Occipital lobe (tissue), 2 donors: ENCODE data around the gene SPATS1. TPM values are rescaled to one million over a fixed set of nuclear protein-coding genes. Genes with fewer than 3 reads are reported as not detected.

ENCODE experiments used
- DNase-seq: peaks from one replicate; lab custom pipeline; 2025; lab: John Stamatoyannopoulos, UW
- total RNA-seq: library from RNA; depleted of rRNA; stranded (reverse); fragments of >200 nt; gene quantifications from one replicate; pipeline ENCODE4 v1.2.3, GENCODE V29; 2014

The SPATS1 gene
- total RNA-seq, 1 donor from 2014 or later = 0.62 TPM

- peak; percentile 96 for DNase-seq
These were observed 45.1 kb downstream of the SPATS1 start, which contains the start of gene CDC5L for GRCh38 chr6:44387346-44388134. TSS of gene CDC5L (plus strand) at chr6:44387706. CDS start at chr6:44387824, 118 bp downstream.

DNA sequence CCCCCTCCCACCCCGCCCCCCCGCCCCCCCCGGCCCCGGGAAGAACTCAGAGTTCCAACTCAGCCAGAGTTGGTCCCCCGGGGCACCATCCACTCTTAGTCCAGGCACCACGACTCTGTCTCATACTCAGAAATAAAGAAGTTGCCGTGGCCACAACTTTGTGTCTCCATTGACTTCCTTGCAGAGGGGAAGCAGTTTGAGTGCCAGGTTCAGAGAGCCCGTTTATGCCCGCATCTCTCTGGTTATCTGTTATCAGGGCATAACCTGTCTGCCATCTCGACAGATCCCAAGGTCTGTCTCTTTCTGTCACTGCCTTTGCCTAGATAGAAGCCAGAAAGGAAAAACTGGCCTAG is 45.7 kb downstream of the SPATS1 start:
- DNase-seq = no peak

- no peak for DNase-seq
These were observed 46.4 kb downstream of the SPATS1 start for GRCh38 chr6:44388887-44389286.

DNA sequence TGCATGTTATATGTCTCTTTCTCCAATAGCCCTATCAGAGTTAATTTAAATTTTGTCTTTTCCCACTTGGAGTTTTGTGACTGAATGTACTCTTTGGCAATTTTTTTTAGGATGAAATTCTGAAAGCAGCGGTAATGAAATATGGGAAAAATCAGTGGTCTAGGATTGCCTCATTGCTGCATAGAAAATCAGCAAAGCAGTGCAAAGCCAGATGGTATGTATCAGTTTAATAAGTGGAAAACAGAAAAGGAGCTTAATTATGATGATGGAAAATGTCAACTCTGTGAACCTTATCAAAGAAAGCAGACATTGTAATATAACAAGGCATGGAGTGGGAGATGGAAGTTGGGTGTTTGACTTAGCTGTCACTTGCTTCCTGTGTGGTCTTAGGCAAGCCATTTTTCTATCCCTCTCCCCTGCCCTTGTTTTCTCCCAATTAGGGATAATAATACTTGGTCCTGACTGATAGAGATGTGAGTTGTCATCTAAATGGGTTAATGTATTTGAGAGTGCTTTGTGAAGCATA is 47.8 kb downstream of the SPATS1 start:
- DNase-seq = no peak

Other genes starting within 250 kb of the SPATS1 start
- gene MRPL14, start 215.2 kb upstream of the SPATS1 start, total RNA-seq = 34.6 TPM
- 41.3 TPM for gene TMEM63B, start 215.1 kb upstream of the SPATS1 start, total RNA-seq
- not detected for gene CAPN11, start 183.8 kb upstream of the SPATS1 start, total RNA-seq
- not detected for gene MYMX, start 125.7 kb upstream of the SPATS1 start, total RNA-seq
- 5.5 TPM for gene SLC29A1, start 119.1 kb upstream of the SPATS1 start, total RNA-seq
- gene HSP90AB1, start 95.5 kb upstream of the SPATS1 start, total RNA-seq = 440 TPM
- 33.1 TPM for gene SLC35B2, start 85.1 kb upstream of the SPATS1 start, total RNA-seq
- gene NFKBIE, start 77.1 kb upstream of the SPATS1 start, total RNA-seq = 7.8 TPM
- 53.5 TPM for gene TMEM151B, start 72.2 kb upstream of the SPATS1 start, total RNA-seq
- gene AARS2, start 29.3 kb upstream of the SPATS1 start, total RNA-seq = 14.5 TPM
- gene CDC5L, start 45.1 kb downstream of the SPATS1 start, total RNA-seq = 55.7 TPM